ENCODE measurements around the gene MYRF.
A peak's percentile ranks its signal among the peaks of the same experiment; 100 is the strongest.

Gene MYRF

GRCh38 chr11:61776561-61777075, 24.2 kb downstream of the MYRF start:
- peak; percentile 32 for DNase-seq (ENCODE audit: low read depth)

- DNase-seq (ENCODE audit: low read depth): peak; percentile 54
Measured at GRCh38 chr11:61777234-61778090, 25.0 kb downstream of the MYRF start.

- no peak for DNase-seq (ENCODE audit: low read depth)
Measured at GRCh38 chr11:61778357-61778886, 26.0 kb downstream of the MYRF start.

- no peak for DNase-seq (ENCODE audit: low read depth)
Measured at GRCh38 chr11:61778920-61779650, 26.6 kb downstream of the MYRF start.

GRCh38 chr11:61779666-61780525, 27.5 kb downstream of the MYRF start:
- no peak for DNase-seq (ENCODE audit: low read depth)

- no peak for DNase-seq (ENCODE audit: low read depth)
Measured at GRCh38 chr11:61780581-61781162, 28.2 kb downstream of the MYRF start.

GRCh38 chr11:61781585-61781984, 29.1 kb downstream of the MYRF start:
- DNase-seq (ENCODE audit: low read depth): no peak

GRCh38 chr11:61782299-61782698, 29.9 kb downstream of the MYRF start:
- DNase-seq (ENCODE audit: low read depth): no peak

GRCh38 chr11:61782841-61783240, 30.4 kb downstream of the MYRF start:
- DNase-seq (ENCODE audit: low read depth): no peak

- no peak for DNase-seq (ENCODE audit: low read depth)
Measured at GRCh38 chr11:61783717-61784505, 31.5 kb downstream of the MYRF start.

- DNase-seq (ENCODE audit: low read depth): no peak
Measured at GRCh38 chr11:61784506-61784805, 32.0 kb downstream of the MYRF start.

GRCh38 chr11:61785837-61786402, 33.5 kb downstream of the MYRF start:
- no peak for DNase-seq (ENCODE audit: low read depth)

- DNase-seq (ENCODE audit: low read depth): no peak
Measured at GRCh38 chr11:61787928-61788491, 35.6 kb downstream of the MYRF start.

GRCh38 chr11:61791737-61792309, 39.4 kb downstream of the MYRF start:
- DNase-seq (ENCODE audit: low read depth): no peak

- peak; percentile 79 for DNase-seq (ENCODE audit: low read depth)
Measured at GRCh38 chr11:61792310-61793082, 40.1 kb downstream of the MYRF start, which contains the start of the genes FEN1 and TMEM258. TSS of gene FEN1 (plus strand) at chr11:61792911. CDS start at chr11:61795362, 2,451 bp downstream. TSS of gene TMEM258 (minus strand) at chr11:61792599. CDS start at chr11:61792558, 41 bp downstream.

GRCh38 chr11:61793083-61793828, 40.8 kb downstream of the MYRF start:
- no peak for DNase-seq (ENCODE audit: low read depth)

GRCh38 chr11:61793829-61794204, 41.4 kb downstream of the MYRF start:
- no peak for DNase-seq (ENCODE audit: low read depth)

GRCh38 chr11:61794579-61794978, 42.1 kb downstream of the MYRF start:
- no peak for DNase-seq (ENCODE audit: low read depth)

Measured in activated T-helper 9 cell treated with anti-CD3 and anti-CD28 coated beads, Interleukin-2, amount 50 U/mL, for 16 hours (primary cell).